Measurements from ENCODE around the gene EEA1.
A peak's percentile ranks its signal among the peaks of the same experiment; 100 is the strongest.

EEA1 gene

DNA sequence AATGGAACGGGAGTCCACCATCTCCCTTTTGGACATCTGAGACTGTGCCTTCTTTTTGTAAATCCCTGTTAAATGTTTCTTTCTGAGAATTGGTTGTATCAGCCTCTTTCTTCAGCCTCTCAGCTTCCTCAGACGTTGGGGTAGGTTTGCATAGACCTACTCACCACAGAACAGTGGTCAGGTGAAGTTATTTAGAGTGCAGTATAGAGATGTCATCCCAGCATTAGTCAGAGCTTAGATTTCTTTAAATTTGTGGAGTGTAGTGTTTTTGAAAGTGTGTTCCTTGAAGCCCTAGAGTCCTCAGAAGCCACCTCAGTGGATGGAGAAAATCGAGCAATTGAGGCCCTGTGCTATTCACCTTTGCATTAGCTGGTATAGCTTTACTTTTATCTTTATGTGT, 8.9 kb upstream of the EEA1 start:
- DNase-seq (ENCODE audit: low spot score) = no peak

DNA sequence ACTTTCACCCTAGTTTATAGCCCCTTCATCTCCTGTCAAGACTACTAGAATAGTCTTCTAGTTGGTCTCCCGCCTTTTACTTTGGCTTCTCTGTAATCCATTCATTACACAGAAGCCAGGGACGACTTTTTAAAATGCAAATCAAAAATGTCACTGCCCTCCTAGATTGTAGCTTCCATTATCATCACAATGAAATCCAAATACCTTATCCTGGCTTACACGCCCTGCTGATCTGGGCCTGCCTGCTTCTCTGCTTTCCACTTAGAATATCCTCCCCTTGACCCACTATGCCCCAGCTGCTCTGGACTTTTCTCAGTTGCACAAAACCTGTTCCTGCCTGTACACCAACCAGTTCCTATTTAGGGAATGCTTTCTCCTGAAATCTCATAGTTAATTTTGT, 4.5 kb upstream of the EEA1 start:
- DNase-seq (ENCODE audit: low spot score) = no peak

DNA sequence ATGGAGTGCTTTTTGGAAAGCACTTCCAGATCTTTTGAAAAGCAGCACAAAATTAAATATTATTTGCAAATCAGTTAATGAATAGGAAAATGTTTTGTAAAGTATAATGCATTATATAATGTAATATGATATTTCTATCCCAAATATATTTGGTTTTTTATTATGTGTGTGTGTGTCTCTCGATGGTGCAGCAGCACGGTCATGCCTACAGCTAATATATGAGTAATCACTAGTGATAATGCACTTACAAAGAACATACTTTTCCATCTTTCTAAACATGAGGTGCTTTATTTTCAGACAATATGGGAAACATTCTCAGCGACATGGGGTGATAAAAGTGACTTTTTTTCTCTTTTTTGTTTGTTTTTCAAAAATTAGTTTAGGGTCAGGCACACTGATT, 1.3 kb upstream of the EEA1 start:
- no peak for DNase-seq (ENCODE audit: low spot score)

DNA sequence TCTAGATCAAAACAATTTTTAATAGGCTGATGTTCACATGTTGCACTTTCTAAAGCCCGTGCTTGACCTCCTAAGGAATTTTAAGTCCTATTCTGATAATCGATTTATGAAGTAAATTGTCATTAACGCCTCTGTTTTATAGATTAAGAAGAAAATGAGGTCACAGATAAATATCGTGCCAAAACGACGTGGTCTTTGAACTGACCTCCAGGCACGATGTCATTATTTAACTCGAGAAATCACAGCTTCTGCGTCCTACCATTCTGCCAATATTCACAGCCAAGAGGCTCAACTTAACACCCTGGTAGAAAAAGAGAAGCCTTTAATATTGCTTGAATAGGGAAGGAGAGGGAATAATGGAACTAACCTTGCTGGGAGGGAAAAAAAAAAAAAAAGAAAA, 888 bp upstream of the EEA1 start:
- DNase-seq (ENCODE audit: low spot score) = no peak

DNA sequence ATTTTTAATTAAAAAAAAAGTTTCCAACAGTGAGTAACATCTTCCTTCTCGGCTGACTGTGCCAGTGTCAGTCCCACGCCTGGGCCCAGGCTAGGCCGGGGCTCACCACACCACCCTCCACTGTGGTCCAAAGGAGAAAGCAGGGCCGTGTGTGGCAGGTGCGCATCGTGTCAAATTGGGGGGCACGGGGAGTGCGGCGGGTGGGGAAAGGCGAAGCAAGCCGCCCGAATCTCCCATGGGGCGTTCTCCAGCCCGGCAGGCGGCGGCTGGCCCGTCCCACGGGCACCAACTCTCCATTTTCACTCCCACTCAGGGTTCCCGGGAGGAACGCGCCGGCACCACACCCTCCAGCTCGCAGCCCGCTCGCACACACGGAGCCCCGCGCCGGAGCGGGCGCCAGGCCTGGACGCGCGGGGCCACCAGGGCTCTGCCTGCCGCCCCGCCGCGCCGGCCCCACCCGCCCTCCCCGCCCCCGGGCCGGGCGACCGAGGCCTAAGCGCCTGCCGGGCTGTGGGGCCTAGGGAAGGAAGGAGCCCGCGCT, 604 bp downstream of the EEA1 start:
- DNase-seq (ENCODE audit: low spot score) = peak; percentile 45

DNA sequence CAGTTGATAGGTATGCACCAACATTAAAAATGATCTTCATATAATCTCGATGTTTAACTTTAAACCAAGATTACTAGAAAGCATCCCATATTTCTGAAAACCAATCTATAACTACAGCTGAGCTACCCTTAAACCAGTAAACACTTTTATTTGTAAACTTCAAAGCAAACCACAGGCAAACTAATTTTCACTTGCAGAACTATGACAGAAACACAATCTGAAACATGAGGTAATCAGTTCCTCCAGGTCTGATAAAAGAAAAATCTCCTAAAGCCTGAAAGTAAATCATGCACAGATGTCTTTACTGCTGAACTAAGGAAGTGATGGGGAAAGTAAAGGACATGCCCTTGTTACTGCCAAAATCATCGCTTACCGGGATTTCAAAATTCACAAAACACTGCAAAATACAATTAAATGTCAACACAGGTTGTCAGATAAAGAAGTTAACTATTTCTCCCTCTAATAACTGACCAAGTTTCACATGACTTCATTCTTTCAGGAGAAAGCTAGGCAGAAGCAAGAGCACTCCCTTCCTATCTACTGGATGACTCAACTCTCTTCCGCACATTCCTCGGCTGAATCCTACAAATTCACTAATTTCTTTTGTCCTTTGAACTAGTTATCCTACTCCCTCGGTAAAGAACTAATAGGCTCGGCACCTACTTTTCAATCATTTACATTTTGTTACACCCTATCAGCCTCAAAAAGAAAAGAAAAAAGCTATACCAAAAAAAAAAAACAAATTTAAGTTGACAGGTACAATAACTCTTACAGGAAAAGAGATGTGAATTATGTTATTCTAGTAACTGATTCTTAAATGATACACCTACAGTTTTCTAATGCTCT, 1.4 kb downstream of the EEA1 start:
- peak; percentile 75 for DNase-seq (ENCODE audit: low spot score)

DNA sequence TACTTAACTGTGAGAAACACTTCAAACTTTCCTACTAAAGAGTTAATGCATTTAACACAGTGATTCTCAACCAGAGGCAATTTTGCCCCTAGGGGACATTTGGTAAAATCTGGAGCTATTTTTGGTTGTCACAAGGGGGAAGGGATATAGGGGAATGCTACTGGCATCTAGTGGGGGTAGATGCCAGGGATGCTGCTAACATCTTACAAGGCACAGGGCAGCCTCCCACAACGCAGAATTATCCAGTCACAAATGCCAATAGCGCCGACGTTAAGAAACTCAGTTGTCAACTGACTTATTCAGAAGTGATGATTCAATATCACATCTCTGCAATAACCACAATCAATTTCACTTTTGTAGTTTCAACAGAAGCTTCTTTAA, 2.0 kb downstream of the EEA1 start:
- peak; percentile 35 for DNase-seq (ENCODE audit: low spot score)

DNA sequence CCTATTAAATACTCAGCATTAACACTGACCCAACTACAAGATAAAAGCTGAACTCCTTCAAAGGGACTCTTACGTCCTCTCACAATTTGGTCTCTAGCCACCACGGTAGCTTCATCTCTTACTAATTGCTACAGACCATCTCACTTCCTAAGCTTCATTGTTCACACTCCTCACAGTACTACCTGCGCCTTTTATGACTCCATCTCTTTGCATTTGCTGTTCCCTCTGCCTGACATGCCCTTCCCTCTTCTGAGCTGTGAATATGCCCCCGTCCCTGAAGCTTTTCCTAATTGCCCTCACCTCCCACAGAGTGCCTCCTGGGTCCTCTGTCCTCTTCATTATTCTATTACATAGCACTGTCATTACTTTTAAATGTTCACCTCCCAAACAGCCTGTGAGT, 2.5 kb downstream of the EEA1 start:
- DNase-seq (ENCODE audit: low spot score) = no peak

DNA sequence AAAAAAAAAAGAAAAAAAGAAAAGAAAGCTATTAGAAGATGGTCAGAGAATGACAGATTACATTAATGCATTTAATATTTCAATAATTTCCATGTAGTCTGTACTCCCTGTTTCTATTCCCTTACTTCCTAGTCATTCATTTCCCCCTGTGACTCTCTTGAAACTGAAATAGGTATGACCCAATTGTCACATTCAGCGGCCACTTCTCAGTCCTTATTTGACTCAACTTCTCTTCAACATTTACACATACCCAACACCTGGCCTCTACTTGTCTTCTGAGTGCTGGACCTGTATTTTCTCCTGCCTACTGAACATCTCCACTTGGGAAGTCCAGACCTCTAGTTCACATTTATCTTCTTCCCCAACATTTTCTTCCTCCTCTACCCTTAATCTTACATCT, 7.2 kb downstream of the EEA1 start:
- no peak for DNase-seq (ENCODE audit: low spot score)

DNA sequence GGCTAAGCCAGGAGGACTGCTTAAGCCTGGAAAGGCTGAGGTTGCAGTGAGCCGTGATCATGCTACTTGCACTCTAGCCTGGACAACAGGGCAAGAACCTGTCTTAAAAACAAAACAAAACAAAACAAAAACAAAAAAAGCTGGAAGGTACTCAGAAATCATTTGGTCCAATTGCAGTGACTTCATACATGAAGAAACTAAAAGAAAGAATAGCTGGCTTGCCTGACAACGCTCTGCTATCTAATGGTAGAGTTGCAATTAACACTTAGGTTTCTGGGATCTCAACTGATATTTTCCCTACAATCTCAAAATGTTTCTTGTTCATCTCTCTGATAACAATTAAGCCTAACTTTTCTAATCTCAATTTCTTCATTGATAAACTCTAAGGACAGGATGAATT, 13.7 kb downstream of the EEA1 start:
- no peak for DNase-seq (ENCODE audit: low spot score)

DNA sequence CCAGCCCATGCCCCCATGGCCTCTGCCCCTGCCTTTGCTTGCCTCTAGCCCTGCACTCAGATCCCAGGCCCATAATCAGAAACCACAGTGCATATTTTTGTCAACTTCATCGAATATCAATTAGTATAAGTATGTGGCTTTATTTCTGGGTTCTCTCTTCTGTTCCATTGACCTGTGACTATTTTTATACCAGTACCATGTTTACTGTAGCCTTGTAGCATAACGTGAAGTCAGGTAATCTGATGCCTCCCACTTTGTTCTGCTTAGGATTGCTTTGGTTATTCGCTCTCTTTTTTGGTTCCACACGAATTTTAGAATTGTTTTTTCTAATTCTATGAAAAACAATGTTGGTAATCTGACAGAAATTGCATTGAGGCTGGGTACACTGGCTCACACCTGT, 14.9 kb downstream of the EEA1 start:
- DNase-seq (ENCODE audit: low spot score) = no peak

DNA sequence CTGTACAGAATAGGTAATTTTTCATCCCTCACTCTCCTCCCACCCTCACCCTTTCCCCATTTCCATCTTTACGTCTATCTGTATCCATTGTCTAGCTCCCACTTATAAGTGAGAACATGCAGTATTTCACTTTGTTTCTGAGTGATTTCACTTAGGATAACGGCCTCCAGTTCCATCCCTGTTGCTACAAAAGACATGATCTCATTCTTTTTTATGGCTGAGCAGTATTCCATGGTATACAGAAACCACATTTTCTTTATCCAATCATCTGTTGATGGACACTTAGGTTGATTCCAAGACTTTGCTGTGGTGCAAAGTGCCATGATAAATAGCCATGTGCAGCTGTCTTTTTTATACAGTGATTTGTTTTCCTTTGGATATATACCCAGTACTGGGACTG, 16.4 kb downstream of the EEA1 start:
- DNase-seq (ENCODE audit: low spot score) = no peak

DNA sequence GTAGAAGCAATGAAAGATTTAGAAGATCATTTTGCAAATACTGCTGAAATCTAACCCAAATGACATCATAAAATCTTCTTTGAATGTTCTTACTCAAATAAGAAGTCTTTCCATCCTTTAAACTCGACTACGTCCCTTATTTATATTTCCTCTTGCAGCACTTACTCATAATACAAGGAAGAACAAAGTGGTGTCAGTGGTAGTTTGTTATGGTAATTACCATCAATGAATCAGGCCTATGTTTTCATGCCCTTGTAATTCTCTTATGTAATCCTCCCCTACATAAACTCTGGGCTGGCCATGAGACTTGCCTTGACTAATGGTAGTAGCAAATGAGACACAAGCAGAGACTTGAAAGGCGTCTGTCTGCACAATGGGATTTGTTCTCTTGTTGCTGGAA, 17.0 kb downstream of the EEA1 start:
- DNase-seq (ENCODE audit: low spot score) = no peak

DNA sequence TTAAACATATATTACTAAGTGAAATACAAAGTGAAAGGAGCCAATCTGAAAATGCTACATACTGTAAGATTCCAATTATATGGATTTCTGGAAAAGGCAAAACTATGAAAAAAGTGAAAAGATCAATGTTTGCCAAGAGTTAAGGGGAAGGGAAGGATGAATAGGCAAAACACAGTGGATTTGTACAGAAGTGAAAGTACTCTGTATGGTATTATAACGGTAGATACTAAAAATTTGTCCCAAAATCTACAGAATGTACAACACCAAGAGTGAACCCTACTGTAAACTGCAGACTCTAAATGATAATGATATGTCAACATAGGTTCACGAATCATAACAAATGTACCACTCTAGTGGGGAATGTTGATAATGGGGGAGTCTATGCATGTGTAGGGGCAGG, 17.8 kb downstream of the EEA1 start:
- no peak for DNase-seq (ENCODE audit: low spot score)

DNA sequence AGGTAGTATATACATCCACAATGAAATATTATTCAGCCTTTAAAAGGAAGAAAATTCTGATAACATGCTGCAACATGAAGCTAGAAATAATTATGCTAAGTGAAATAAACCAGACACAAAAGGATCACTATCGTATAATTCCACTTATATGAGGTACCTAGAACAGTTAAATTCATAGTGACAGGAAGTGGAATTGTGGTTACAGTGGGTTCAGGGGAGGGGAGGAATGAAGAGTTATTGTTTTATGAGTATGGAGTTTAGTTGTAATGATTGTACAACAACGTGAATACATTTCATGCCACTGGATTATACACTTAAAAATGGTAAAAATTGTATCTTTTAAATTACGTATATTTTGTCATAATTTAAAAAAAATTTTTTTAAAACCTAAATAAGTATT, 21.0 kb downstream of the EEA1 start:
- no peak for DNase-seq (ENCODE audit: low spot score)

DNA sequence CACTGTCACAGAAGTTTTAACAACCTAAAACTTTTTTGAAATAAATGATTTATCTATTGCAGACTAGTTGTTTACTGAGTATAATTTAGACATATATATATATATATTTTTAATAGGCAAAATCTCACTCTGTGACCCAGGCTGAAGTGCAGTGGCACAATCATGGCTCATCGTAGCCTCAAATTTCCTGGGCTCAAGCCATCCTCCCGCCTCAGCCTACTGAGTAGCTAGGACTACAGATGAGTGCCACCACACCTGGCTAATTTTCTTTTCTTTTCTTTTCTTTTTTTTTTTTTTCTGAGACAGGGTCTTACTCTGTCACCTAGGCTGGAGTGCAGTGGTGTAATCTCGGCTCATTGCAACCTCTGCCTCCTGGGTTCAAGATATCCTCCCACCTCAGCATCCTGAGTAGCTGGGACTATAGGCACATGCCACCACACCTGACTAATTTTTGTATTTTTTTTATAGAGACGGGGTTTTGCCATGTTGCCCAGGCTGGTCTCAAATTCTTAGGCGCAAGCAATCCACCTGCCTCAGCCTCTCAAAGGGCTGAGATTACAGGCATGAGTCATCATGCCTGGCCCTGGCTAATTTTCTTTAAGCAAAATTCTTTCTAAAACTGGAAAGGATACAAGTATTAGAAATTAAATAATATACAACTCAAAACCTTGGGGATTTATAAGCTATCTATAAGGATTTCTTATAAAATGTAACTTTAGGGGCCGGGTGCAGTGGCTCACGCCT, 23.1 kb downstream of the EEA1 start:
- no peak for DNase-seq (ENCODE audit: low spot score)

DNA sequence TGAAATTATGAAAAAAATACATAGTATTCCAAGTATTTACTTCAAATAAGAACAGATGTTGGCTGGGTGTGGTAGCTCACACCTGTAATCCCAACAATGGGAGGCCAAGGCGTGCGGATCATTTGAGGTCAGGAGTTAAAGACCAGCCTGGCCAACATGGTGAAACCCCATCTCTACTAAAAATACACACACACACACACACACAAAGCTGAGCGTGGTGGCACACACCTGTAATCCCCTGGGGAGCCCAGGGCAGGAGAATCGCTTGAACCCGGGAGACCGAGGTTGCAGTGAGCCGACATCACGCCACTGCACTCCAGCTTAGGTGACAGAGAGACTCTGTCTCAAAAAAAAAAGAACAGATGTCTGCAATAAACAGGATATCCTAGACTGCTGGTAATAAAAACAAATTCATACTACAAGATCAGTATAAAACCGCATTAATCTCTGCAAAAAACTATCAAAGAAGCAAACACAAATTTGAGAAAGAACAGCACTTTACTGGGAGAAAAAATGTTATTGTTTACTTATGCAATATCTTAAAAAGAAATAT, 23.8 kb downstream of the EEA1 start:
- DNase-seq (ENCODE audit: low spot score) = no peak

DNA sequence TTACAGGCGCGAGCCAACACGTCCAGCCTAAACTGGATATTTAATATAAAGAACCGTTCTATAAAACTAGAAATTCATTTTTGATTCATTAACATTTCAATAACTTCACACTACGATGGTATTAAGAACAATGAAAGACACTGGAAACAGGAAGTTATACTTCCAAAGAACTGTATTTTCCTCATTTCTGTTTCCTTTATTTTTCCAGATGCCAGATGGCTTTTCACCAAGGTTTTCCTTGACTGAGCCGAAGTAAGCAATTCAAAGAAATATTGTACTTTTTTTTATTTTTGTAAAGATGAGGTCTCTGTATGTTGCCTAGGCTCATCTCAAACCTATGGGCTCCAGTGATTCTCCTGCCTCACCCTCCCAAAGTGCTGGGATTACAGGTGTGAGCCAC, 28.2 kb downstream of the EEA1 start:
- DNase-seq (ENCODE audit: low spot score) = no peak

DNA sequence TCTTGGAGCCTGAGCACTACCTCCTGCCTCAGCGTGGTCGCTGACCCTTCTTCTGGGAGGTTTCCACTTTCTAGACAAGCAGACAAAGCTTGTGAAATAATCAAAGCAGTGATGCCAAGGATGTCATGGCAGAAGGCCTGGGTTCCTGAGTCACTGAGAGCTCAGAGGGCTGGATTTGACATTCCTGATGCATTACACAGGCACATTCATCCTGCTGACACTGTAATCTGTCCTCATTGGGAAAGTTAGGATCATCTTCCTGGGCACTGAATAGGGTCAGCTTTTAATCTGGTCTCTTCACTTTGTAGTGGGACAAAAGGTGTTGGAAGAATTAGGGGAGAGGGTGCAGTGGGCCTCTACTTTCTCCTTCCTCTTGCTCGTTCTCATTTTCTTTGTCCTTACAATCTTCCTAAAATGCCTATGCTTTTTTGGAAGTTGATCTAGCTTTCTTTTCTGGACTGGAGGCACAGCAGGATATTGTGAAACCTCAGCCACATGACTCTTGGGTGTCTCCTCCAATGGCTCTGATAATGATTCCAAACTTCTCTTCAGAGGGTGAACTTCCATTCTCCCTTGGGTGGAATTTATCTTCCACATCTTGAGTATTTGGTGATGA, 29.6 kb downstream of the EEA1 start:
- DNase-seq (ENCODE audit: low spot score) = peak; percentile 82

DNA sequence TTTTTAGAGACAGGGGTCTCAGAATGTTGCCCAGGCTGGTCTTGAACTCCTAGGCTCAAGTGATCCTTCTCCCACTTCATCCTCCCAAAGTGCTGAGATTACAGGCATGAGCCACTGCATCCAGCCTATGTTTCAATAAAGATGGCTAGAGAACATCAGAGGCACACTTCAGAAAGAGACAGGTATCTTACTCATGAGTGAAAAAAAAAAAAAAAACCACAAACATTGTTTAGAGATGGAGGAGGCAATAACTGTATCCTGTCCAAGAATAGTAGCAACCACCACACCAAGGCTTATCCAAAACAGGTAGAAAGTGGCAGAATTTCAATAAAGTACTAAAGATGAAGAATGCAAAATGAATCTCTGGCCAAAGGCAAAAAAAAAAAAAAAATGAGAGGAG, 30.3 kb downstream of the EEA1 start:
- DNase-seq (ENCODE audit: low spot score) = no peak

DNA sequence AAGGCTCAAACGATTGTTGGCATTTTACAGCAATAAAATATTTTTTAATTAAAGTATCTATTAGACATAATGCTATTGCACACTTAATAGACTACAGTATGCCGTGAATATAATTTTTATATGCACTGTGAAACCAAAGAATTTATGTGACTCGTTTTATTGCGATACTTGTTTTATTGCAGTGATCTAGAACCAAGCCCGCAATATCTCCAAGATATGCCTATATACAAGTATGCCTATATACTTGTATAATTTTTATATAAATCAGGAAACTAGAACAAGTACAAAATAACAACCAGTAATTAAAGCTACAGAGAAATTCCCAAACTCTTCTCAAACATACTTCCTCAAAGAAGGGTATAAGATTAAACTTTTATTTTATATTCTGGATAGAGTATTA, 31.3 kb downstream of the EEA1 start:
- no peak for DNase-seq (ENCODE audit: low spot score)

DNA sequence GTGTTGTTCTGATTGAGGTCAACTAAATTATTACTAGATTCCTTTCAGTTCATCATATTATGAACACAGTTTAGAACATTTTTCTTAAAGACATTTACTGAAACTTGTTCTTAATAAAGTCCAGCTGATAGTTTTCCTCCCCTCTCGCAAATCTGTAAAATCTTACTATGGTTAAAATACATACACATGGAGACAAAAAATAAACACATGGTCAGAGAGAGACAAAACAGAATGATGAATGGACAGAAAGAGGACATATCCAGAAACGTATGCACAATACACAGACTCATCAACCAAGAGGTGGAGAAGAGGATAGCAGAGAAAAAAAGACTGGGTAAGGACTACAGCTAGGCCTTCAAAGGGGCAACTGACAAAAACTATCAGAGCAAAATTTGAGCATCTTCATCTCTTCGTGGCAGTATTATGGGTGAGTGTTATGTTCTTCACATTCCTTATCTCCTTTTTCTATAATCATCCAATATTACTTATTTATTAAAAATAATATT, 38.4 kb downstream of the EEA1 start:
- DNase-seq (ENCODE audit: low spot score) = no peak

DNA sequence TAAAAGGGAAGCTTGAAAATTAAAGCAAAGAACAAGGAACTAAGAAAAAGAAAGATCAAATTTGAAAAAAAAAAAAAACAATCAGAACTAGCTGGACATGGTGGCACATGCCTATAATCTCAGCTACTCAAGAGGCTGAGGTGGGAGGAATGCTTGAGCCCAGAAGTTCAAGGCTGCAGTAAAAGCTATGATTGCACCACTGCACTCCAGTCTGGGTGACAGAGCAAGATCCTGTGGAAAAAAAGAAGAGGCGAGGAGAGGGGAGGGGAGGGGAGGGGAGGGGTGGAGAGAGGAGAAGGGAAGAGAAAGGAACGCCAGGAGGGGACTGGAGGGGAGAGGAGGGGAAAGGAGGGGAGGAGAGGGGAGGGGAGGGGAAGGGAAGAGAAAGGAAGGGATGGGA, 43.0 kb downstream of the EEA1 start:
- no peak for DNase-seq (ENCODE audit: low spot score)
